ENCODE results near the gene ATG9B.
"Not testable (repeated sequence)": the region's sequence is repeated elsewhere in the genome, so short reads cannot be mapped to it uniquely, and the experiment has no call there.

ATG9B gene

DNA sequence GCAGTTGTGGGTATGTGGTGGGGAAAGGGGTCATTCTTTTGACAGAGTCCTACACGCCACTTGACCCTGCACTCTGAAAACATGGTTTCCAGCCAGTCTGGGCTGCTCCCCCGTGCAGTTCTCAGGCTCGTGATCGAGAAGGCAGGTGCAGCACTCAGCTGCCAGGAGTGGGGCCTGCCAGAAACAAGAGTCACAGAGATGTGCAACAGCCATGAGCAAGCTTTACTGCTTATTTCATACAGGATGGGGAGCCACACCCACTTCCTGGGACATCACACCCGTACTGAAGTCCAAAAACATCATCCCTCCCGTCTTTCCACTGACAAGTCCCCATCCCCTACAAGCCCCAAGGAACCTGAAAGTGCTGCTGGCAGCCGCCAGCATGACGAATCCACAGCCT lies 9.3 kb downstream of the ATG9B start:
- no peak for DNase-seq

DNA sequence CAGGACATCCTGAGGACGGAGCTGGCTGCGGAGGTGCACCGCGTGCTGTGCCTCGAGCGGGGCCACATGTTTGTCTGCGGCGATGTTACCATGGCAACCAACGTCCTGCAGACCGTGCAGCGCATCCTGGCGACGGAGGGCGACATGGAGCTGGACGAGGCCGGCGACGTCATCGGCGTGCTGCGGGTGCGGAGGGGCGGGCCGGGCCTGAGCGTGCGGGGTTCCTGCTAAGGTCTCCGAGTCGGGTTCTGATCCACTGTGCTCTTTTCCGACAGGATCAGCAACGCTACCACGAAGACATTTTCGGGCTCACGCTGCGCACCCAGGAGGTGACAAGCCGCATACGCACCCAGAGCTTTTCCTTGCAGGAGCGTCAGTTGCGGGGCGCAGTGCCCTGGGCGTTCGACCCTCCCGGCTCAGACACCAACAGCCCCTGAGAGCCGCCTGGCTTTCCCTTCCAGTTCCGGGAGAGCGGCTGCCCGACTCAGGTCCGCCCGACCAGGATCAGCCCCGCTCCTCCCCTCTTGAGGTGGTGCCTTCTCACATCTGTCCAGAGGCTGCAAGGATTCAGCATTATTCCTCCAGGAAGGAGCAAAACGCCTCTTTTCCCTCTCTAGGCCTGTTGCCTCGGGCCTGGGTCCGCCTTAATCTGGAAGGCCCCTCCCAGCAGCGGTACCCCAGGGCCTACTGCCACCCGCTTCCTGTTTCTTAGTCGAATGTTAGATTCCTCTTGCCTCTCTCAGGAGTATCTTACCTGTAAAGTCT lies 10.4 kb downstream of the ATG9B start:
- peak; percentile 90 for DNase-seq

DNA sequence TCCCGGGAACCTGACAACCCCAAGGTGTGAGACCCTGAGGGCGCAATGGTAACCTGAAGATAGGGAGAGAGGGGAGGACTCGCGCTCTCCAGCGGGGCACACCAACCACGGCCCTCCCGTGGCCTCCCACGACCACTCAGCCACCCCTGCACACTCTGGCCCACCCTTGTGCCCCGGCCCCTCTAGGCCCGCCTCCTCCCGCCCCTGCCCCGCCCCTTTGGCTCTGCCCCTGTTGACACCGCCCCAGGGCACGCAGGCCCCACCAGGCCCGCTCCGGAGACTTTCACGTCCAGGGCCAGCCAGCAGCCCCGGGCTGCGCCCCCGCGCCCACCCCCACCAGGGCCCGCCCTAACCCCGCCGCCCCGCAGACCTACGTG lies 10.9 kb downstream of the ATG9B start:
- no peak for DNase-seq

DNA sequence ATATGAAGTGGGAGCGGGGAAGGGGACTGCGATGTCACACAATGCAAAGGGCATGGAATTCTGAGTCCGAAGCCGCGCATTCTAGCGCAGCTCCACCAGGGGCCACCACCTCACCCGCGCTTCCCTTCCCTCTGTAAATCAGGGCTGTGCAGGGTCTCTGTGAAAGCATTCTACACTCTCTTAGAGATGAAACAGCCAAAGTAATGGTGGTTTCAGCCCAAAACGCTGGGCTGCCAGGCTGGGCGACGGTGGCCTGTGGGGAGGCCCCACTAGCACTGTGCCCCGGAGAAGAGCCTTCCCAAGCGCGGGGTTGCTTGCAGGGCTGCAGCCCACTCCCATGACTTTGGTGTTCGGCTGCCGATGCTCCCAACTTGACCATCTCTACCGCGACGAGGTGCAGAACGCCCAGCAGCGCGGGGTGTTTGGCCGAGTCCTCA lies 11.4 kb downstream of the ATG9B start:
- peak; percentile 86 for DNase-seq

DNA sequence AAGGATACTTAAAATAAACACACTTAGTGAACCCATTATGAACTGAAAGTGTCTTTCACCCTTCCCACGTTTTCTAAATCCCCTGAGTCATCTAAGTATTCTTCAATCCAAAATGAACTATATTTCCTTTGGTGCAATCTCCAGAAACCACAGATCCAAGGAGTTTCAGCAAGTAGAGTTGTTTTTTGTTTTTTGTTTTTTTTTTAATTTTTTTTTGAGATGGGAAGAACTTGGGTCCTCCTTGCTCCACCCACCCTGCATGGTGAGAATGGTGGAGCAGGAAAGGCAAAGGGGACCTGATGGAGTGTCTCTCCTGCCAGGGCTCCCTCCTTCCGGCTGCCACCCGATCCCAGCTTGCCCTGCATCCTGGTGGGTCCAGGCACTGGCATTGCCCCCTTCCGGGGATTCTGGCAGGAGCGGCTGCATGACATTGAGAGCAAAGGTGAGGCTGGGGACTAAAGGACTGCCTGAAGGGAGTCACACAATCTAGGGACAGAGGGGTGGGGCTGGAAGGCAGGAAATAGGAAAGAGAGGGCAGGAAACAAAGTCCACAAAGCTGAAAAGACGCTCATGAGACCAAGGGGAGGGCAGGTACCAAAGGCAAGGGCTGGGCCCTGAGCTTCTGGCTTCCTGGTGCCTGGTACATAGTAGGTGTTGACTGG lies 12.1 kb downstream of the ATG9B start:
- no peak for DNase-seq

DNA sequence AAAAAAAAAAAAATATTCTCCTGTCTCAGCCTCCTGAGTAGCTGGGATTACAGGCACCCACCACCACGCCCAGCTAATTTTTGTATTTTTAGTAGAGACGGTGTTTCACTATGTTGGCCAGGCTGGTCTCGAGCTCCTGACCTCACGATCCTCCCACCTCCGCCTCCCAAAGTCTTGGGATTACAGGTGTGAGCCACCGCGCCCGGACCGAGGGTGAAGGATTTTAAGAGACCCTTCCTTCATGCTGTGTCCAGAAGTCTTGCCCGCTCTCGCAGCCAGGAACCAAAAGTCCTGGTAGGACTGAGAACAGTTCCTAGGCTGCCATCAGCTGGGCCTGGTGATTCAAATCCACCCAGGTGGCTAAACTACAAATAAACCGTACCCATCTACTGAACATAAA lies 12.7 kb downstream of the ATG9B start:
- DNase-seq = not testable (repeated sequence)

DNA sequence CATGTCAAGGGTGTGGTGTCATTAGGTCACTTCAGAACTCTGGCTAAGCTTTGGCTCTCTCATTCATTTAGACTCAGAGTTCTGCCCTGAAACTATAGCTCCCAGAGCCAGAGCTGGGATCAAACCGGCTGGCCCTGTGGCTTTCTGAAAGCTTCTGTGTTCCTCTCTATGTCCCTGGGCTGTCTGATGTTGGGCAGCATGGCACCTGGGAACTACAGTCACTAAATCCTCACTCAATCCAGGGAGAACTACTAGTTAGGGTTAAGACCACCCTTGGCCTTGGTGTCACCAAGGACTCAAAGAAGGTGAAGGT lies 13.2 kb downstream of the ATG9B start:
- DNase-seq = no peak

DNA sequence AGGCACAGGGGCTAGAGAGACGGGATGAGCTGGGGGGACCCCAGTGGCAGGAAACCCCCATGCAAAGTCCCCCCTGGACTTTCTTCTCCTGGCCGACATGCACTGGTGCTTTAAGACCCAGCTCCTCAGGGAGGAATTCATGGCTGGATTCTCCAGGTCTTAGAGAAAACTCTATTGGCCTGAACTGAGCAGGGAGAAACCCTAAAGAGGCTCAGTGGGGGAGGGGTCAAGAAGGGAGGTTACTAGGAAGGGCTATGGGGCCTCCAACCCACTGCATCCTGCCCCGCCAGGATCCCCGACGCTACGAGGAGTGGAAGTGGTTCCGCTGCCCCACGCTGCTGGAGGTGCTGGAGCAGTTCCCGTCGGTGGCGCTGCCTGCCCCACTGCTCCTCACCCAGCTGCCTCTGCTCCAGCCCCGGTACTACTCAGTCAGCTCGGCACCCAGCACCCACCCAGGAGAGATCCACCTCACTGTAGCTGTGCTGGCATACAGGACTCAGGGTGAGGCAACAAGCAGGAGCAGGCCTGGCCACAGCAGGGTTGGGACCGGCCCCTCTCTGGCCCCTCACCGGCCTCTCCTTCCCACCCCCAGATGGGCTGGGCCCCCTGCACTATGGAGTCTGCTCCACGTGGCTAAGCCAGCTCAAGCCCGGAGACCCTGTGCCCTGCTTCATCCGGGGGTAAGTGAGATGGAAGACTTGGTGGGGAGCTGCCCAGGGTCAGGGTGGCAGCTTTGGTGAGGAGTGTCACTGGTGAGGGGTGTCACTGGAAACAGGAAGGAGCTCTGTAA lies 13.8 kb downstream of the ATG9B start:
- DNase-seq = peak; percentile 55

DNA sequence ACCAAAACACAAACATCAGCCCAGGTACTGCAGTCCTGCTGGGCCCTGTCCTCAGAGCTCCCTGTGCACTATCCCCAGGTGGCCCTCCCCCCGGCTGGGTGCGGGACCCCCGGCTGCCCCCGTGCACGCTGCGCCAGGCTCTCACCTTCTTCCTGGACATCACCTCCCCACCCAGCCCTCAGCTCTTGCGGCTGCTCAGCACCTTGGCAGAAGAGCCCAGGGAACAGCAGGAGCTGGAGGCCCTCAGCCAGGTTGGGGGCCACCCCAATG lies 14.3 kb downstream of the ATG9B start:
- DNase-seq = no peak

DNA sequence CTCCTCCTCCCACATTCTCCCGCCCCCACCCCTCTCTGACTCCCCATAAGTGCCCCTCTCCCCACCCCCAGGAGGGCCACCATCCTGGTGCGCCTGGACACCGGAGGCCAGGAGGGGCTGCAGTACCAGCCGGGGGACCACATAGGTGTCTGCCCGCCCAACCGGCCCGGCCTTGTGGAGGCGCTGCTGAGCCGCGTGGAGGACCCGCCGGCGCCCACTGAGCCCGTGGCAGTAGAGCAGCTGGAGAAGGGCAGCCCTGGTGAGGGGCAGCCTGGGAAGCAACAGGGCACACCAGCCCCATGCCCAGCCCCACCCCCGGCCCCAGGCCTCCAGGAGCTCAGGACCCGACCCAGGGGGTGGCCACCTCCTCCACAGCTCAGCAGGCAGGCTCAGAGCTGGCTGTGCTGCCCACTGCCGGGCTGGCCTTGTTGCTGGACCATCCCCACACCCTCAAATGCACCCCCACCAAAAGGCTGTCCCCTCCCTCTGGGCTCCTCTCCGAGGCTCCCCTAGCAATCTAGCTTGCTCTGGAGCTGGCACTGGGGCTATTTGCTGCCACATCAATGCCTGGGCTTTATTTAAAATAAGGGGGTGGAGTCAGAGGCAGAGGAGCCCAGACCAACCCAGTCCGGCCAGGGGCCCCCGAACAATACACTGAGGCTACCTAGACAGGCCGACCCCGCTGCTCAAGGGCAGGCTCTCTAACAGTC lies 14.8 kb downstream of the ATG9B start:
- DNase-seq = no peak

DNA sequence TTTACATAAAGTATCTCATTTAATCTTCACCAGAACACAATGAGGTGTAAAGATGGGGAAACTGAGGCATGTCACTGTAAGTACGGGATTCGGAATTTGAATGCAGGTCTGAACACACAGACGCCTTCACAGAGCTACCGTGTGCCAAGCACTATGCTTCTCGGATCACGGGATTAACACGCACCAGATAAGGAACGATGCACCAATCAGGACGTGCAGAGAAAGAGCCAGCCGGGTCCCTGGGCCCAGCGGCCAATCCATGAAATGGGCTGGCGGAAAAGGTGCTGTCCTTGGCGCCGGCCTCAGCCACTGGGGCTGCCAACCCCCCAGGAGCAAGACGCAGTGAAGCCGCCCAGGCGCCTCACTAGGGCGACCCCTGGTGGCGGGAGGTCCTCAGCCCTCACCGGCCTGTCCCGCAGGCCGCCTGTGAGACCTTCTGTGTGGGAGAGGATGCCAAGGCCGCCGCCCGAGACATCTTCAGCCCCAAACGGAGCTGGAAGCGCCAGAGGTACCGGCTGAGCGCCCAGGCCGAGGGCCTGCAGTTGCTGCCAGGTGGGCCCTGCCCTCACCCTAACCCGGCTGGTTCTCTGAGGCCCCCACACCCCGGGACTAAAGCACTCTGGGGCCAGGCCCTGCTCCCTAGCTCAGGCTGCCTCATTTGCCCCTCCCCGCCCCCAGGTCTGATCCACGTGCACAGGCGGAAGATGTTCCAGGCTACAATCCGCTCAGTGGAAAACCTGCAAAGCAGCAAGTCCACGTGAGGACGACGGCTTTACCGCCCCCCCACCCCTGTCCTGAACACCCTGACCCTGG lies 15.6 kb downstream of the ATG9B start:
- peak; percentile 72 for DNase-seq

DNA sequence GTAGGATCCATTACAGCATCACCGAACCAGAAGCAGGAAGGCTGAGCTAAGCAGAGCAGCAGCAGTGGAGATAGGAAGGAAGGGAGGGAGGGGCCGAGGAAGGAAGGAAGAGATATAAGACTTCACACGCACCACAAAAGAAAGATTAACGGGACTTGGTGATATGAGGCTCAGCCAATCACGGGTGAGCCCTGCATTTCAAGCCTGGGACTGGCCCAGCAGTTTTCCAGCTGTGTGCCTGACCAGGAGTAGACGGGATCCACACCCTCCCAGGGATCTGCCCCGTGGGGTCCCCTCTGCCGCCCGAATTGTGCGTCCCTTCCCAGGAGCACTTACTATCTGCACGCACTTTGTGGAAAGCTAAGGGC lies 16.2 kb downstream of the ATG9B start:
- no peak for DNase-seq

DNA sequence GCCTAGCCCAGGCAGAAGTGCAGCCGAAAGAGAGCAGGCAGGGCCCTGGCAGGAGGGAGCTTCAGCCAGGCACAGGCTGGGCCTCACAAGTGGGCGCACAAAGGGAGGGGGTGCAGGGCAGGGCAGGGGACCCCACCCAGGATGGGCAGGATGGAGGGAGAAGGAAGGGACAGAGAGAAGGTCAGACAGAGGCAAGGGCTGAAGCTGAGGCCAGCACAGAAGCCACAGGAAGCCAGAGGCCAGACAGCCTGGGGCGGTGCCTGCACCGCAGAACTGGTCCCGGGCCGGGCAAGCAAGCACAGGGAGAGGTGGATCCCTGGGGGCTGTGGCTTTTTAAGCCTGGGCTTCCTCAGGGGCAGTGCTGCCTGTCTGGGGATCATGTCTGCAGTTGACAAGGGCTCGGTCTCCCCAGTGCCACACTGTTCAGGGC lies 16.8 kb downstream of the ATG9B start:
- DNase-seq = no peak

DNA sequence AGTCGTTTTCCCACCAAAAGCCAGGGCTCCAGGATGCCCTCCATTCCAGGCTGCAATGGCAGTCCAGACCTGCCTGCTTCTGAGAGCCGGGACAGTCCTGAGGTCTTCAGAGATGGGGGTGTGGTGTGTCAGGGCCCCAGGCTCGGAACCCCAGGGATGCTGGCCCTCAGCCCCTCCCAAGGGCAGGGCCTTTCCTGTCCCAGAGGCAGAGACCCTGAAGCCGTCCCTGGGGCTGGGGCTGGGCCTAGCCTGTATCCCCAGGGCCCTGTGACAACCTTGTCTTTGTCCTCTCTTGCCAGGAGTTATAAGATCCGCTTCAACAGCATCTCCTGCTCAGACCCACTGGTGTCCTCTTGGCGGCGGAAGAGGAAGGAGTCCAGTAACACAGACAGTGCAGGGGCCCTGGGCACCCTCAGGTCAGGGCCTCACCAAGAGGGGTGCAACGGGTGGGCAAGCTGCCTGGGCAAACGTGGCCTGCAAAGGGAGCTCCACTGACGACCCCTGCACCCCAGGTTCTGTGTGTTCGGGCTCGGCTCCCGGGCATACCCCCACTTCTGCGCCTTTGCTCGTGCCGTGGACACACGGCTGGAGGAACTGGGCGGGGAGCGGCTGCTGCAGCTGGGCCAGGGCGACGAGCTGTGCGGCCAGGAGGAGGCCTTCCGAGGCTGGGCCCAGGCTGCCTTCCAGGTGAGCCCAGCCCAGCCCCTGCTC lies 17.5 kb downstream of the ATG9B start:
- no peak for DNase-seq

DNA sequence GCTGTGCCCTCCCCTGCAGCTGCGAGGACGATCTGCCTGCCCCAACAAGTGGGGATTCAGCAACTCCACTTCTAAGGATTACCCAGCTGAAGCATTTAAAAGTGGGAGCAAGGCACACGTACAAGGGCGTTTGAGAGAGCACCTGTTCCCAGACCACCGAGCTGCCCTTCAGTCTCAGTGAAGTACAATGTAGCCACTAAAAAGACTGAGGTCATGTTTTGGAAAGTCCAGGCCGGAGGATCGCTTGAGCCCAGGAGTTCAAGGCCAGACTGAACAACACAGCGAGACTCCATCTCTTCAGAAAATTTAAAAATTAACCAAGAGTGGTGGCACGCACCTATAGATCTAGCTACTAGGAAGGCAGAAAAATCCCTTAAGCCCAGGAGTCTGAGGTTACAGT lies 18.7 kb downstream of the ATG9B start:
- DNase-seq = no peak

DNA sequence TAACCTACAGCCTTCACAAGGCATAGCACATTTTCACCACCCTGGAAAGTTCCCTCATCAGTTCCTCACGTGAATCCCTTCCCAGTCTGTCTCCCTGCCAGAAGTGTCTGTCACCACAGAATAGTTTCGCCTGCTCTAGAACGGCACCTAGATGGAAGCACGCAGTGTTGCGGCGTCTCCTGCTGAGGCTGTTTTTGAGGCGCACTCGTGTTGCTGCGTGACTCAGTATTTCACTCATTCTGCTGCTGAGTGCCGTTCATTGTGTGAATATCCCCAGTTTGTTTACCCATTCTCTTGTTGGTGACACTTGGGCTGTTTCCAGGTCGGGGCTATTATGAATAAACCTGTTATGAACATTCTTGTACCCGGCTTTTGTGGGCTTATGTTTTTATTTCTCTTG lies 20.7 kb downstream of the ATG9B start:
- DNase-seq = no peak

DNA sequence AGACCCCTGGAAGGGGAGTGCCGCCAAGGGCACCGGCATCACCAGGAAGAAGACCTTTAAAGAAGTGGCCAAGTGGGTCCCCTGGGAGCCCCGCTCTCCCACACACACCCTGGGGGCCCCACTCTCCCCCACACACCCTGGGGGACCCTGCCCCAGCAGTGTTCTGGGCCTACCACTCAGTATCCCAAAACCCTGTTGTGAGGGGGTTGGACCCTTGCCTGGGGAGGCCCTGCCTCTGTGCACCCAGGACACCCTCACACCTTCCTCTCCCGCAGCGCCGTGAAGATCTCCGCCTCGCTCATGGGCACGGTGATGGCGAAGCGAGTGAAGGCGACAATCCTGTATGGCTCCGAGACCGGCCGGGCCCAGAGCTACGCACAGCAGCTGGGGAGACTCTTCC lies 22.7 kb downstream of the ATG9B start:
- no peak for DNase-seq

DNA sequence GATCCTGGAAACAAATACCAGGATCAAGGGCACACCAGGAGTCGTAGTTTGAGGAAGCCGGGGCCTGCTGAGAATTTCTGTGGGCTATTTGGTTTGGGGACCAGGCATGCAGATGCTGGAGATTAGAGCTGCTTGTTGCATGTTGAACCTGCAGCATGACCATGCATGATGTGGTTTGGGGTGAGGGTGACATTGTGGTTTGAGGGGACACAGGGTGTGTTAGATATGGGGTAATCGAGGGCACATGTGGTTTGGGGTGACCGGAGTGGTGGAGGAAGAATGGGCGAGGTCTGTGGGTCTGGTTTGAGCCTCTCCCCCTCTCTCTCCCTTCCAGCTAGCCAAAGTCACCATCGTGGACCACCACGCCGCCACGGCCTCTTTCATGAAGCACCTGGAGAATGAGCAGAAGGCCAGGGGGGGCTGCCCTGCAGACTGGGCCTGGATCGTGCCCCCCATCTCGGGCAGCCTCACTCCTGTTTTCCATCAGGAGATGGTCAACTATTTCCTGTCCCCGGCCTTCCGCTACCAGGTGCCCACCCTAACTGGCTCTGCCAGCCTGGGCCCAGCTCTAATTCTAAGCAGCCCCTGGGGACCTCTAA lies 23.3 kb downstream of the ATG9B start:
- no peak for DNase-seq

DNA sequence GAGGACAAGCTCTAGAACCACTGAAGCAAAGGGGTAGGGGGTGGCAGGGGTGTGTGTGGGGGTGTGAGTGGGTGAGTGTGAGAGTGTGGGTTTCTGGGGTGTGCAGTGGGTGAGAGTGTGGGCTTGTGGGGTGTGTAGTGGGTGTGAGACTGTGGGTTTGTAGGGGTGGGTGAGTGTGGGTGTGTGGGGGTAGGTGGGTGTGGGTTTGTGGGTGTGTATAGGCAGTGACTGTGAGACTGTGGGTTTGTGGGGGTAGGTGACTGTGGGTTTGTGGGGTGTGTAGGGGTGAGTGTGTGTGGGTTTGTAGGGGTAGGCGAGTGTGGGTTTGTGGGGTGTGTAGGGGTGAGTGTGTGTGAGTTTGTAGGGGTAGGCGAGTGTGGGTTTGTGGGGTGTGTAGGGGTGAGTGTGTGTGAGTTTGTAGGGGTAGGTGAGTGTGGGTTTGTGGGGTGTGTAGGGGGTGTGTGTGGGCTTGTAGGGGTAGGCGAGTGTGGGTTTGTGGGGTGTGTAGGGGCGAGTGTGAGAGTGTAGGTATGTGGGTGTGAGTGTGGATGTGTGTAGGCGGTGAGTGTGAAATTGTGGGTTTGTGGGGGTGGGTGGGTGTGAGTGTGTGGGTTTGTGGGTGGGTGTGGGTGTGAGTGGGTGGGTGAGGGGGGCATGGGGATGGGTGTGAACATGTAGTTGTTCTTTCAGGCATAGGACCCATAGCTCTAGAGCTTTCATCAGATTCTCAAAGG lies 24.6 kb downstream of the ATG9B start:
- DNase-seq = no peak

DNA sequence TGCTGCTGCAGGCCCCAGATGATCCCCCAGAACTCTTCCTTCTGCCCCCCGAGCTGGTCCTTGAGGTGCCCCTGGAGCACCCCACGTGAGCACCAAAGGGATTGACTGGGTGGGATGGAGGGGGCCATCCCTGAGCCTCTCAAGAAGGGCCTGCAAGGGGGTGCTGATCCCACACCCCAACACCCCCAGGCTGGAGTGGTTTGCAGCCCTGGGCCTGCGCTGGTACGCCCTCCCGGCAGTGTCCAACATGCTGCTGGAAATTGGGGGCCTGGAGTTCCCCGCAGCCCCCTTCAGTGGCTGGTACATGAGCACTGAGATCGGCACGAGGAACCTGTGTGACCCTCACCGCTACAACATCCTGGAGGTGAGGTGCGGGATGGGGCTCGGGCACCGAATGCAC lies 25.3 kb downstream of the ATG9B start:
- DNase-seq = no peak

DNA sequence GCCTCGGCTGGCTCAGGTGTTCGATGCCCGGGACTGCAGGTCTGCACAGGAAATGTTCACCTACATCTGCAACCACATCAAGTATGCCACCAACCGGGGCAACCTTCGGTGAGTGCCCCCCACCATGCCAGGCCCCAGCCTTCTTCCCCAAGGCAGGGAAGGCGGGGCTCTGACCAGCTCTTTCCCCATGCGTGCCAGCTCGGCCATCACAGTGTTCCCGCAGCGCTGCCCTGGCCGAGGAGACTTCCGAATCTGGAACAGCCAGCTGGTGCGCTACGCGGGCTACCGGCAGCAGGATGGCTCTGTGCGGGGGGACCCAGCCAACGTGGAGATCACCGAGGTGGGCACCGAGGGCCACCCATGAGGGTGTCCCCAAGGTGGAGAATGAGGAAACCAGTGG lies 26.0 kb downstream of the ATG9B start:
- DNase-seq = no peak
